PC-3 (cell line): ENCODE data around the gene EBPL. TPM values are rescaled to one million over a fixed set of nuclear protein-coding genes. Genes with fewer than 3 reads are reported as not detected.
A peak's percentile ranks its signal among the peaks of the same experiment; 100 is the strongest.

ENCODE experiments used
- ATAC-seq: fragments of 200-7000 bp; cut with Tn5 transposase; 2 replicates; pipeline ENCODE4 v1.9.1; 2020; ENCODE audit warnings: mild to moderate bottlenecking, moderate library complexity
- Bru-seq: library from RNA; stranded (reverse); fragments of 400-500 nt; gene quantifications from one replicate; lab custom pipeline; 2021; lab: Mats Ljungman, UMichigan
- BruChase-seq, 2 experiments: library from RNA; stranded (reverse); fragments of 400-500 nt; gene quantifications; one replicate each; lab custom pipeline; 2021; lab: Mats Ljungman, UMichigan
- BruUV-seq: library from RNA; stranded (reverse); fragments of 400-500 nt; replicated peaks from 2 replicates; lab custom pipeline; 2021; lab: Mats Ljungman, UMichigan
- CTCF ChIA-PET: fragments of 300-600 bp; sonication (Branson Sonifier 250); formaldehyde crosslinking; loops from one replicate; lab custom pipeline; 2022; ENCODE audit warnings: antibody characterized with exemption; lab: Charles Lee
- POLR2A ChIA-PET: fragments of 300-600 bp; sonication (Branson Sonifier 250); formaldehyde crosslinking; loops from one replicate; lab custom pipeline; 2022; ENCODE audit warnings: antibody characterized with exemption; ENCODE audit not compliant: unreplicated experiment; lab: Charles Lee
- DNase-seq: peaks from one replicate; pipeline ENCODE4 v3.0.0-alpha.2; 2015
- H2AFZ ChIP-seq: fragments of 300-600 bp; sonication (generic); 2 replicates; pipeline ENCODE4 v1.6.0; 2016; ENCODE audit warnings: antibody characterized with exemption, low read length
- H3F3A ChIP-seq: fragments of 300-600 bp; sonication (generic); one replicate; pipeline ENCODE4 v1.6.0; 2017; ENCODE audit warnings: antibody characterized with exemption, low read length, control low read depth, mild to moderate bottlenecking; ENCODE audit not compliant: unreplicated experiment
- H3K27ac ChIP-seq: fragments of 300-600 bp; sonication (generic); 2 replicates; pipeline ENCODE4 v1.5.1; 2016; ENCODE audit warnings: mild to moderate bottlenecking, low read length
- H3K27me3 ChIP-seq: fragments of 300-600 bp; sonication (generic); 2 replicates; pipeline ENCODE4 v1.6.1; 2016; ENCODE audit warnings: low read length, mixed read lengths
- H3K36me3 ChIP-seq: fragments of 300-600 bp; sonication (generic); 2 replicates; pipeline ENCODE4 v1.6.1; 2016; ENCODE audit warnings: low read depth, mixed run types, low read length, mixed read lengths
- H3K4me1 ChIP-seq: fragments of 300-600 bp; sonication (generic); 2 replicates; pipeline ENCODE4 v1.5.1; 2016; ENCODE audit warnings: low read length; ENCODE audit not compliant: insufficient read depth
- H3K4me2 ChIP-seq: fragments of 300-600 bp; sonication (generic); 2 replicates; pipeline ENCODE4 v1.6.0; 2016; ENCODE audit warnings: low read length
- H3K4me3 ChIP-seq: fragments of 300-600 bp; sonication (generic); 2 replicates; pipeline ENCODE4 v1.5.1; 2016; ENCODE audit warnings: mild to moderate bottlenecking, low read length, mixed read lengths
- H3K79me2 ChIP-seq: fragments of 300-600 bp; sonication (generic); 2 replicates; pipeline ENCODE4 v1.6.1; 2017; ENCODE audit warnings: low read length, mixed read lengths
- H3K9ac ChIP-seq: fragments of 300-600 bp; sonication (generic); 2 replicates; pipeline ENCODE4 v1.6.0; 2016; ENCODE audit warnings: mild to moderate bottlenecking, low read length
- H3K9me2 ChIP-seq: fragments of 300-600 bp; sonication (generic); replicated peaks from 2 replicates; pipeline ENCODE4 v1.6.1; 2016; ENCODE audit warnings: mixed run types, low read length, mixed read lengths
- H3K9me3 ChIP-seq: fragments of 300-600 bp; sonication (generic); 2 replicates; pipeline ENCODE4 v1.6.1; 2016; ENCODE audit warnings: low read length, mixed read lengths
- H4K20me1 ChIP-seq: fragments of 300-600 bp; sonication (generic); 2 replicates; pipeline ENCODE4 v1.6.1; 2016; ENCODE audit warnings: low read length, mixed read lengths
- CTCF ChIP-seq: fragments of 300-600 bp; sonication (generic); conservative IDR thresholded peaks from 2 replicates; pipeline ENCODE4 v1.5.1; 2017; ENCODE audit warnings: antibody characterized with exemption, low read depth, mild to moderate bottlenecking, low read length
- EZH2 ChIP-seq: fragments of 300-600 bp; sonication (generic); IDR thresholded peaks from one replicate; pipeline ENCODE4 v1.6.1; 2017; ENCODE audit warnings: antibody characterized with exemption, mild to moderate bottlenecking, low read length; ENCODE audit not compliant: unreplicated experiment
- EZH2phosphoT487 ChIP-seq: fragments of 300-600 bp; sonication (generic); IDR thresholded peaks from 2 replicates; pipeline ENCODE4 v1.6.1; 2018; ENCODE audit warnings: mild to moderate bottlenecking, antibody characterized with exemption, low read length, borderline replicate concordance
- intact Hi-C: fragments of 100-400 bp; cut with micrococcal nuclease; formaldehyde crosslinking; loops from 2 replicates; pipeline ENCODE4 v1.9.0; 2023
- long read RNA-seq: library from polyadenylated mRNA; unstranded; transcript quantifications from one replicate; pipeline ENCODE4 v2.0.0, GENCODE V29; 2021; ENCODE audit not compliant: unreplicated experiment
- total RNA-seq: library from RNA; depleted of rRNA; stranded (reverse); fragments of >200 nt; gene quantifications from 2 replicates; pipeline ENCODE4 v1.2.3, GENCODE V29; 2014; rRNA removed

Gene EBPL
- total RNA-seq (108 and 118 TPM in 2 replicates), Bru-seq, nascent RNA (percentile 74 among the genes with signal in this experiment), BruChase-seq, experiment 1, labeled RNA remaining after a 6-hour chase (percentile 65 among the genes with signal in this experiment), BruChase-seq, experiment 2, labeled RNA remaining after a 2-hour chase (percentile 63 among the genes with signal in this experiment)
- long read RNA-seq, transcript EBPL-206 (3 exons, 810 nt): minor isoform, 12 of 43 reads
- long read RNA-seq, transcript EBPL-201 (4 exons, 914 nt): major isoform, 18 of 43 reads
- long read RNA-seq, partial matches to known transcripts: 3 of 43 reads
- long read RNA-seq, other reads (novel, unspliced or antisense): 2 of 43 reads

- POLR2A ChIA-PET: interaction anchor here (0.6 to 1.0 kb wide), 3 partner anchors 9 to 102 kb away, joined by 3 to 14 read pairs (median 7); no protein-coding TSS in a partner anchor
- H3K27me3 ChIP-seq: no peaks in the 10 kb centered on the region
- no peaks in the 10 kb centered on the region for H3K36me3 ChIP-seq
- peak within 1 kb of the TSS; percentile 89 for H3K9ac ChIP-seq
- H3K79me2 ChIP-seq: peaks cover 47% of the 10 kb centered on the region
- peak within 1 kb of the TSS; percentile 99 for H3K4me2 ChIP-seq
- DNase-seq (peak; percentile 92), ATAC-seq (peak; percentile 88)
- H3K27ac ChIP-seq: peak within 1 kb of the TSS; percentile 85
- CTCF ChIA-PET: interaction anchor here (0.6 to 1.4 kb wide), 4 partner anchors 17 to 245 kb away, joined by 3 to 5 read pairs (median 4); partner anchors contain the start of gene SPRYD7
- no TSS peak for BruUV-seq
- intact Hi-C loops: loop anchor here (2.0 kb wide), 1 partner anchor 102 kb away; the partner anchor contains the start of gene KPNA3
- TF ChIP-seq EZH2 (no peak), EZH2phosphoT487 (no peak), CTCF (no peak)
- H3K9me2 ChIP-seq: no peaks in the 10 kb centered on the region
- H4K20me1 ChIP-seq: peaks cover 17% of the 10 kb centered on the region; the same call in 1 of the 2 replicates
- peak within 1 kb of the TSS; percentile 98 for H3K4me3 ChIP-seq
- H3K4me1 ChIP-seq: peaks cover 30% of the 10 kb centered on the region
- H2AFZ ChIP-seq: peak within 1 kb of the TSS; percentile 70
- no peaks in the 10 kb centered on the region for H3K9me3 ChIP-seq
- H3F3A ChIP-seq: no peaks in the 10 kb centered on the region
Measured at GRCh38 chr13:49690995-49691784, at the start of gene EBPL. Gene EBPL (minus strand): TSS chr13:49691486. CDS start chr13:49691424, 62 bp downstream.

GRCh38 chr13:49740870-49741269, 49.6 kb upstream of the EBPL start:
- Histone ChIP-seq H3K36me3 (peaks cover 5% of the 10 kb centered on the region; the same call in 1 of the 2 replicates), H3K9ac (no peak overlapping the region), H3K9me2 (no peaks in the 10 kb centered on the region), H3K79me2 (no peaks in the 10 kb centered on the region), H3F3A (no peaks in the 10 kb centered on the region), H3K9me3 (no peaks in the 10 kb centered on the region), H4K20me1 (no peaks in the 10 kb centered on the region), H2AFZ (no peak overlapping the region), H3K4me3 (no peak overlapping the region), H3K27ac (no peak overlapping the region), H3K27me3 (no peaks in the 10 kb centered on the region), H3K4me2 (no peak overlapping the region), H3K4me1 (no peaks in the 10 kb centered on the region)
- intact Hi-C loops: no loop called here
- no TSS peak for BruUV-seq
- ChIA-PET CTCF (no interaction called here), POLR2A (no interaction called here)
- ATAC-seq: no peak
- DNase-seq: no peak
- TF ChIP-seq EZH2phosphoT487 (no peak), CTCF (no peak), EZH2 (no peak)
